AG04449 (cell line): ENCODE data around the gene BCR.

Source experiments
- CTCF ChIA-PET: fragments of 350-600 bp; formaldehyde crosslinking; extraction: SDS; loops from one replicate; lab custom pipeline; 2021; ENCODE audit warnings: antibody characterized with exemption; lab: Yijun Ruan, JAX
- POLR2A ChIA-PET: fragments of 400-600, 350-600 bp; formaldehyde crosslinking; extraction: SDS; loops from one replicate; lab custom pipeline; 2020; ENCODE audit warnings: antibody characterized with exemption, inconsistent platforms; lab: Yijun Ruan, JAX
- DNase-seq: peaks from one replicate; pipeline ENCODE4 v3.0.0-alpha.2; 2010; ENCODE audit warnings: low read depth, low spot score
- H3K4me3 ChIP-seq: 2 replicates; pipeline ENCODE4 v1.5.1; 2011; ENCODE audit warnings: low read depth, mild to moderate bottlenecking, control low read depth, low read length
- CTCF ChIP-seq: IDR thresholded peaks from one replicate; pipeline ENCODE4 v1.5.1; 2011; ENCODE audit warnings: mild to moderate bottlenecking, moderate library complexity, low read length, control low read depth, inconsistent platforms; ENCODE audit not compliant: insufficient read depth; ENCODE audit errors: missing control alignments

BCR gene

GRCh38 chr22:23256986-23257888, 76.9 kb downstream of the BCR start:
- no peak for TF ChIP-seq CTCF
- CTCF ChIA-PET = interaction anchor here (1.6 kb wide), 1 partner anchor 79 kb away, joined by 8 read pairs; no protein-coding TSS in a partner anchor
- no peak overlapping the region for H3K4me3 ChIP-seq
- POLR2A ChIA-PET = no interaction called here
- DNase-seq = no peak

- H3K4me3 ChIP-seq = no peak overlapping the region
- CTCF ChIA-PET = interaction anchor here (1.6 kb wide), 1 partner anchor 80 kb away, joined by 8 read pairs; no protein-coding TSS in a partner anchor
- POLR2A ChIA-PET = no interaction called here
- no peak for DNase-seq
- no peak for TF ChIP-seq CTCF
Measured at GRCh38 chr22:23257889-23258825, 77.8 kb downstream of the BCR start.

- DNase-seq = no peak
- no peak for TF ChIP-seq CTCF
- H3K4me3 ChIP-seq = no peak overlapping the region
- CTCF ChIA-PET = interaction anchor here (1.6 kb wide), 1 partner anchor 81 kb away, joined by 8 read pairs; no protein-coding TSS in a partner anchor
- POLR2A ChIA-PET = no interaction called here
Measured at GRCh38 chr22:23258826-23259170, 78.5 kb downstream of the BCR start.

- ChIA-PET POLR2A (no interaction called here), CTCF (interaction anchor here (1.2 kb wide), 1 partner anchor 87 kb away, joined by 3 read pairs; no protein-coding TSS in a partner anchor)
- DNase-seq = no peak
- TF ChIP-seq CTCF = no peak
- no peak overlapping the region for H3K4me3 ChIP-seq
Measured at GRCh38 chr22:23259916-23260644, 79.8 kb downstream of the BCR start.

- no peak for DNase-seq
- CTCF ChIA-PET = interaction anchor here (1.2 to 2.0 kb wide), 3 partner anchors 21 to 88 kb away, joined by 3 to 6 read pairs (median 3); no protein-coding TSS in a partner anchor
- H3K4me3 ChIP-seq = no peak overlapping the region
- POLR2A ChIA-PET = no interaction called here
- TF ChIP-seq CTCF = no peak
Measured at GRCh38 chr22:23260645-23261581, 80.6 kb downstream of the BCR start.
